Hepatocyte (in vitro differentiated cells): Measurements from ENCODE around the gene LYPD5. TPM values are rescaled to one million over a fixed set of nuclear protein-coding genes. Genes with fewer than 3 reads are reported as not detected.

ENCODE experiments used
- DNase-seq: peaks from one replicate; pipeline ENCODE4 v3.0.0-alpha.2; 2016; ENCODE audit warnings: low spot score
- H2AFZ ChIP-seq: fragments of 200-600 bp; sonication (generic); 2 replicates; pipeline ENCODE4 v1.6.0; 2016; ENCODE audit warnings: antibody characterized with exemption, mild to moderate bottlenecking
- H3K27ac ChIP-seq: fragments of 200-600 bp; sonication (generic); 2 replicates; pipeline ENCODE4 v1.5.1; 2016; ENCODE audit warnings: mild to moderate bottlenecking
- H3K27me3 ChIP-seq: fragments of 200-600 bp; sonication (generic); 2 replicates; pipeline ENCODE4 v1.6.1; 2016
- H3K36me3 ChIP-seq: fragments of 200-600 bp; sonication (generic); replicated peaks from 2 replicates; pipeline ENCODE4 v1.5.1; 2016; ENCODE audit warnings: low read depth; ENCODE audit not compliant: insufficient read depth
- H3K4me1 ChIP-seq: fragments of 200-600 bp; sonication (generic); 2 replicates; pipeline ENCODE4 v1.5.1; 2016; ENCODE audit warnings: mild to moderate bottlenecking, moderate library complexity; ENCODE audit not compliant: insufficient read depth
- H3K4me2 ChIP-seq: fragments of 200-600 bp; sonication (generic); 2 replicates; pipeline ENCODE4 v1.6.0; 2016
- H3K4me3 ChIP-seq: fragments of 200-600 bp; sonication (generic); 2 replicates; pipeline ENCODE4 v1.5.1; 2016; ENCODE audit warnings: mild to moderate bottlenecking
- H3K79me2 ChIP-seq: fragments of 200-600 bp; sonication (generic); 2 replicates; pipeline ENCODE4 v1.6.0; 2017; ENCODE audit warnings: mild to moderate bottlenecking
- H3K9me2 ChIP-seq: fragments of 200-600 bp; sonication (generic); replicated peaks from 2 replicates; pipeline ENCODE4 v1.6.0; 2017; ENCODE audit warnings: mild to moderate bottlenecking; ENCODE audit not compliant: insufficient read depth
- H3K9me3 ChIP-seq: fragments of 200-600 bp; sonication (generic); 2 replicates; pipeline ENCODE4 v1.5.1; 2016; ENCODE audit warnings: low read depth, mild to moderate bottlenecking
- H4K20me1 ChIP-seq: fragments of 200-600 bp; sonication (generic); 2 replicates; pipeline ENCODE4 v1.6.0; 2016; ENCODE audit warnings: mild to moderate bottlenecking; ENCODE audit not compliant: insufficient read depth, poor library complexity, severe bottlenecking
- CTCF ChIP-seq: fragments of 200-600 bp; sonication (generic); IDR thresholded peaks from 2 replicates; pipeline ENCODE4 v1.5.1; 2016; ENCODE audit warnings: antibody characterized with exemption, mild to moderate bottlenecking; ENCODE audit not compliant: poor library complexity
- EZH2 ChIP-seq: fragments of 200-600 bp; sonication (generic); IDR thresholded peaks from 2 replicates; pipeline ENCODE4 v1.6.1; 2016; ENCODE audit warnings: antibody characterized with exemption, mild to moderate bottlenecking, borderline replicate concordance
- EZH2phosphoT487 ChIP-seq: fragments of 200-600 bp; sonication (generic); IDR thresholded peaks from one replicate; pipeline ENCODE4 v1.6.1; 2018; ENCODE audit warnings: antibody characterized with exemption, mild to moderate bottlenecking, low read depth, moderate library complexity; ENCODE audit not compliant: unreplicated experiment, severe bottlenecking
- WGBS: methylation state at CpG from one replicate; pipeline ENCODE4 v1.1.6; 2016; ENCODE audit warnings: low lambda C conversion rate; ENCODE audit errors: missing lambda C conversion rate; 5-methylcytosine and 5-hydroxymethylcytosine counted together
- polyA plus RNA-seq: library from polyadenylated mRNA; unstranded; fragments of >200 nt; fragmentation: Nextera tagmentation; extraction: Ambion mirVana; gene quantifications from 2 replicates; pipeline ENCODE4 v1.2.1, GENCODE V29; 2016
- total RNA-seq: library from RNA; depleted of rRNA; stranded (reverse); fragments of >200 nt; gene quantifications from 2 replicates; pipeline ENCODE4 v1.2.3, GENCODE V29; 2014

The LYPD5 gene
- total and polyA plus RNA-seq, 2 experiments from 2014 or later, result 1.6 to 1.8 TPM

GRCh38 chr19:43751466-43752220 lies 50.6 kb downstream of the LYPD5 start:
- no peak overlapping the region for H3K27ac ChIP-seq
- H3K4me2 ChIP-seq, result no peak overlapping the region
- no peaks in the 10 kb centered on the region for H3K9me3 ChIP-seq
- no peak overlapping the region for H2AFZ ChIP-seq
- H3K79me2 ChIP-seq, result peaks cover 32% of the 10 kb centered on the region
- DNase-seq, result no peak
- peaks cover 11% of the 10 kb centered on the region for H3K4me1 ChIP-seq
- TF ChIP-seq EZH2phosphoT487 (no peak), CTCF (no peak), EZH2 (no peak)
- 88% methylated on average over 4 of the region's 4 CpGs for WGBS
- no peaks in the 10 kb centered on the region for H3K27me3 ChIP-seq
- no peaks in the 10 kb centered on the region for H3K36me3 ChIP-seq
- H3K4me3 ChIP-seq, result no peak overlapping the region
- no peaks in the 10 kb centered on the region for H3K9me2 ChIP-seq
- peaks cover 4% of the 10 kb centered on the region for H4K20me1 ChIP-seq

GRCh38 chr19:43749898-43750297 lies 52.3 kb downstream of the LYPD5 start:
- H3K36me3 ChIP-seq, result no peaks in the 10 kb centered on the region
- H2AFZ ChIP-seq, result no peak overlapping the region
- TF ChIP-seq CTCF (no peak), EZH2 (no peak), EZH2phosphoT487 (no peak)
- DNase-seq, result no peak
- H3K27me3 ChIP-seq, result no peaks in the 10 kb centered on the region
- no peaks in the 10 kb centered on the region for H3K9me3 ChIP-seq
- 93% methylated on average over 1 of the region's 1 CpG for WGBS
- H4K20me1 ChIP-seq, result peaks cover 4% of the 10 kb centered on the region
- peaks cover 11% of the 10 kb centered on the region for H3K4me1 ChIP-seq
- no peaks in the 10 kb centered on the region for H3K9me2 ChIP-seq
- H3K27ac ChIP-seq, result no peak overlapping the region
- no peak overlapping the region for H3K4me2 ChIP-seq
- peaks cover 32% of the 10 kb centered on the region for H3K79me2 ChIP-seq
- H3K4me3 ChIP-seq, result no peak overlapping the region

GRCh38 chr19:43749152-43749551 lies 53.1 kb downstream of the LYPD5 start:
- no peaks in the 10 kb centered on the region for H3K9me2 ChIP-seq
- no peak overlapping the region for H2AFZ ChIP-seq
- DNase-seq, result no peak
- H3K79me2 ChIP-seq, result peaks cover 31% of the 10 kb centered on the region
- H3K4me1 ChIP-seq, result peaks cover 11% of the 10 kb centered on the region
- H3K9me3 ChIP-seq, result no peaks in the 10 kb centered on the region
- H3K4me3 ChIP-seq, result no peak overlapping the region
- H4K20me1 ChIP-seq, result peaks cover 4% of the 10 kb centered on the region
- H3K27me3 ChIP-seq, result no peaks in the 10 kb centered on the region
- H3K27ac ChIP-seq, result no peak overlapping the region
- 91% methylated on average over 7 of the region's 7 CpGs for WGBS
- TF ChIP-seq EZH2 (no peak), CTCF (no peak), EZH2phosphoT487 (no peak)
- no peak overlapping the region for H3K4me2 ChIP-seq
- H3K36me3 ChIP-seq, result no peaks in the 10 kb centered on the region
